Neural cell (in vitro differentiated cells): ENCODE results near the gene PLXNA3. TPM values are rescaled to one million over a fixed set of nuclear protein-coding genes. Genes with fewer than 3 reads are reported as not detected.

Experiments used
- H2AFZ ChIP-seq: fragments of 200-600, 300-800 bp; sonication (generic), shearing (Covaris generic); 2 replicates; pipeline ENCODE4 v1.6.0; 2014; ENCODE audit warnings: low read depth, mild to moderate bottlenecking, antibody characterized with exemption, low read length, moderate library complexity
- H3F3A ChIP-seq: fragments of 200-600 bp; shearing (Covaris generic); 2 replicates; pipeline ENCODE4 v1.6.1; 2016; ENCODE audit warnings: mild to moderate bottlenecking, moderate library complexity, mixed read lengths, antibody characterized with exemption, low read length; ENCODE audit not compliant: insufficient read depth, poor library complexity, severe bottlenecking
- H3K27ac ChIP-seq: fragments of 200-600, 300-800 bp; sonication (generic), shearing (Covaris generic); 2 replicates; pipeline ENCODE4 v1.5.1; 2014; ENCODE audit warnings: mild to moderate bottlenecking, low read length, moderate library complexity
- H3K27me3 ChIP-seq: fragments of 300-800, 200-600 bp; sonication (generic), shearing (Covaris generic); 2 replicates; pipeline ENCODE4 v1.6.0; 2014; ENCODE audit warnings: mild to moderate bottlenecking, low read depth, low read length, moderate library complexity; ENCODE audit not compliant: insufficient read depth
- H3K36me3 ChIP-seq: fragments of 300-800, 200-600 bp; sonication (generic), shearing (Covaris generic); 2 replicates; pipeline ENCODE4 v1.5.1; 2014; ENCODE audit warnings: mild to moderate bottlenecking, antibody characterized with exemption, low read length, moderate library complexity; ENCODE audit not compliant: insufficient read depth
- H3K4me2 ChIP-seq: fragments of 300-800, 200-600 bp; sonication (generic), shearing (Covaris generic); 2 replicates; pipeline ENCODE4 v1.6.0; 2014; ENCODE audit warnings: mild to moderate bottlenecking, low read length
- H3K4me3 ChIP-seq: fragments of 300-800, 200-600 bp; sonication (generic), shearing (Covaris generic); 2 replicates; pipeline ENCODE4 v1.5.1; 2014; ENCODE audit warnings: mild to moderate bottlenecking, low read length, moderate library complexity
- H3K79me2 ChIP-seq: fragments of 200-600 bp; shearing (Covaris generic); replicated peaks from 2 replicates; pipeline ENCODE4 v1.6.0; 2014; ENCODE audit warnings: mild to moderate bottlenecking, low read length, moderate library complexity; ENCODE audit not compliant: insufficient read depth
- H3K9ac ChIP-seq: fragments of 300-800, 200-600 bp; sonication (generic), shearing (Covaris generic); 2 replicates; pipeline ENCODE4 v1.6.1; 2016; ENCODE audit warnings: mild to moderate bottlenecking, low read length, mixed read lengths
- H3K9me2 ChIP-seq: fragments of 200-600 bp; shearing (Covaris generic); 2 replicates; pipeline ENCODE4 v1.6.1; 2016; ENCODE audit warnings: mild to moderate bottlenecking, low read length, mixed read lengths; ENCODE audit not compliant: insufficient read depth
- H3K9me3 ChIP-seq: fragments of 200-600, 300-800 bp; sonication (generic), shearing (Covaris generic); 2 replicates; pipeline ENCODE4 v1.6.1; 2016; ENCODE audit warnings: mild to moderate bottlenecking, mixed run types, low read length, moderate library complexity, mixed read lengths
- H4K20me1 ChIP-seq: fragments of 200-600 bp; shearing (Covaris generic); 2 replicates; pipeline ENCODE4 v1.6.1; 2016; ENCODE audit warnings: mild to moderate bottlenecking, mixed run types; ENCODE audit not compliant: insufficient read depth
- EP300 ChIP-seq: fragments of 450-650 bp; conservative IDR thresholded peaks from 2 replicates; pipeline ENCODE4 v1.6.1; 2014; ENCODE audit warnings: antibody characterized with exemption, mild to moderate bottlenecking, moderate library complexity; ENCODE audit not compliant: poor library complexity, severe bottlenecking
- EZH2 ChIP-seq: fragments of 200-600, 300-800 bp; shearing (Covaris generic), sonication (generic); IDR thresholded peaks from 2 replicates; pipeline ENCODE4 v1.6.1; 2014; ENCODE audit warnings: antibody characterized with exemption, low read length, borderline replicate concordance, mild to moderate bottlenecking; ENCODE audit not compliant: insufficient read depth, poor library complexity, severe bottlenecking
- MXI1 ChIP-seq: fragments of 450-650 bp; conservative IDR thresholded peaks from 2 replicates; pipeline ENCODE4 v1.6.1; 2014; ENCODE audit warnings: antibody characterized with exemption, mild to moderate bottlenecking; ENCODE audit not compliant: poor library complexity, severe bottlenecking
- POLR2AphosphoS5 ChIP-seq: IDR thresholded peaks from 2 replicates; pipeline ENCODE4 v1.6.1; 2012
- RAD21 ChIP-seq: fragments of 450-650 bp; conservative IDR thresholded peaks from 2 replicates; pipeline ENCODE4 v1.6.1; 2014; ENCODE audit warnings: antibody characterized with exemption, mild to moderate bottlenecking, moderate library complexity
- SMC3 ChIP-seq: fragments of 450-650 bp; conservative IDR thresholded peaks from 2 replicates; pipeline ENCODE4 v1.6.1; 2014; ENCODE audit warnings: antibody characterized with exemption, mild to moderate bottlenecking, moderate library complexity; ENCODE audit not compliant: poor library complexity
- TAF1 ChIP-seq: IDR thresholded peaks from 2 replicates; pipeline ENCODE4 v1.6.1; 2012; ENCODE audit warnings: low read depth
- polyA plus RNA-seq: library from polyadenylated mRNA; depleted of rRNA; stranded (reverse); fragments of >200 nt; gene quantifications from 2 replicates; pipeline ENCODE4 v1.2.3, GENCODE V29; 2014
- TF ChIP-seq, protein P1 (sequence below): IDR thresholded peaks from 2 replicates; pipeline ENCODE4 v1.6.1; 2012; ENCODE audit warnings: borderline replicate concordance
- TF ChIP-seq, protein P2 (sequence below): fragments of 450-650 bp; IDR thresholded peaks from 2 replicates; pipeline ENCODE4 v1.5.1; 2014; ENCODE audit warnings: antibody characterized with exemption, mild to moderate bottlenecking, moderate library complexity; ENCODE audit not compliant: poor library complexity, severe bottlenecking

The PLXNA3 gene
- polyA plus RNA-seq, 1 donor from 2014 or later, result 17.2 TPM

DNA sequence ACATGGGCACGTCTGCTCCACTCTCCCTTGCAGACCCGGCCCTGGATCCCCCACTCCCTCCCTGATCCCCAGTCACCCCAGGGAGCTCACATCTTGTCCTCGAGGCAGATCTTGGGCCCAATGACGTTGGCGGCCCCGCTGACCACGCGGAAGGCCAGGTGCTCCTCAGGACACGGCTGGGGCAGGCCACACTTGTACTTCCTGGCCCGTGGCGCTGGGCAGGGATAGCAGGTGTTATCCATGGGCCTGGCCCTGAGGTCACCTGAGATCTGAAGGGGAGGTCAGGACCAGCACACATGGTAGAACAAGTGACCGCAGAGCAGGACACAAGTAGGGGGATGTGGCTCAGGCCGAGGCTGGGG, 50.3 kb downstream of the PLXNA3 start:
- no peak overlapping the region for H3K4me3 ChIP-seq
- no peaks in the 10 kb centered on the region for H3K9me2 ChIP-seq
- no peak overlapping the region for H3K27ac ChIP-seq
- TF ChIP-seq, protein P1, sequence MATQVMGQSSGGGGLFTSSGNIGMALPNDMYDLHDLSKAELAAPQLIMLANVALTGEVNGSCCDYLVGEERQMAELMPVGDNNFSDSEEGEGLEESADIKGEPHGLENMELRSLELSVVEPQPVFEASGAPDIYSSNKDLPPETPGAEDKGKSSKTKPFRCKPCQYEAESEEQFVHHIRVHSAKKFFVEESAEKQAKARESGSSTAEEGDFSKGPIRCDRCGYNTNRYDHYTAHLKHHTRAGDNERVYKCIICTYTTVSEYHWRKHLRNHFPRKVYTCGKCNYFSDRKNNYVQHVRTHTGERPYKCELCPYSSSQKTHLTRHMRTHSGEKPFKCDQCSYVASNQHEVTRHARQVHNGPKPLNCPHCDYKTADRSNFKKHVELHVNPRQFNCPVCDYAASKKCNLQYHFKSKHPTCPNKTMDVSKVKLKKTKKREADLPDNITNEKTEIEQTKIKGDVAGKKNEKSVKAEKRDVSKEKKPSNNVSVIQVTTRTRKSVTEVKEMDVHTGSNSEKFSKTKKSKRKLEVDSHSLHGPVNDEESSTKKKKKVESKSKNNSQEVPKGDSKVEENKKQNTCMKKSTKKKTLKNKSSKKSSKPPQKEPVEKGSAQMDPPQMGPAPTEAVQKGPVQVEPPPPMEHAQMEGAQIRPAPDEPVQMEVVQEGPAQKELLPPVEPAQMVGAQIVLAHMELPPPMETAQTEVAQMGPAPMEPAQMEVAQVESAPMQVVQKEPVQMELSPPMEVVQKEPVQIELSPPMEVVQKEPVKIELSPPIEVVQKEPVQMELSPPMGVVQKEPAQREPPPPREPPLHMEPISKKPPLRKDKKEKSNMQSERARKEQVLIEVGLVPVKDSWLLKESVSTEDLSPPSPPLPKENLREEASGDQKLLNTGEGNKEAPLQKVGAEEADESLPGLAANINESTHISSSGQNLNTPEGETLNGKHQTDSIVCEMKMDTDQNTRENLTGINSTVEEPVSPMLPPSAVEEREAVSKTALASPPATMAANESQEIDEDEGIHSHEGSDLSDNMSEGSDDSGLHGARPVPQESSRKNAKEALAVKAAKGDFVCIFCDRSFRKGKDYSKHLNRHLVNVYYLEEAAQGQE, result no peak
- TF ChIP-seq EZH2 (no peak), TAF1 (no peak), SMC3 (no peak), RAD21 (no peak)
- TF ChIP-seq, protein P2, sequence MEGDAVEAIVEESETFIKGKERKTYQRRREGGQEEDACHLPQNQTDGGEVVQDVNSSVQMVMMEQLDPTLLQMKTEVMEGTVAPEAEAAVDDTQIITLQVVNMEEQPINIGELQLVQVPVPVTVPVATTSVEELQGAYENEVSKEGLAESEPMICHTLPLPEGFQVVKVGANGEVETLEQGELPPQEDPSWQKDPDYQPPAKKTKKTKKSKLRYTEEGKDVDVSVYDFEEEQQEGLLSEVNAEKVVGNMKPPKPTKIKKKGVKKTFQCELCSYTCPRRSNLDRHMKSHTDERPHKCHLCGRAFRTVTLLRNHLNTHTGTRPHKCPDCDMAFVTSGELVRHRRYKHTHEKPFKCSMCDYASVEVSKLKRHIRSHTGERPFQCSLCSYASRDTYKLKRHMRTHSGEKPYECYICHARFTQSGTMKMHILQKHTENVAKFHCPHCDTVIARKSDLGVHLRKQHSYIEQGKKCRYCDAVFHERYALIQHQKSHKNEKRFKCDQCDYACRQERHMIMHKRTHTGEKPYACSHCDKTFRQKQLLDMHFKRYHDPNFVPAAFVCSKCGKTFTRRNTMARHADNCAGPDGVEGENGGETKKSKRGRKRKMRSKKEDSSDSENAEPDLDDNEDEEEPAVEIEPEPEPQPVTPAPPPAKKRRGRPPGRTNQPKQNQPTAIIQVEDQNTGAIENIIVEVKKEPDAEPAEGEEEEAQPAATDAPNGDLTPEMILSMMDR, result no peak
- no peak overlapping the region for H3K9ac ChIP-seq
- H3K79me2 ChIP-seq, result no peaks in the 10 kb centered on the region
- no peaks in the 10 kb centered on the region for H4K20me1 ChIP-seq
- H3F3A ChIP-seq, result no peaks in the 10 kb centered on the region
- H3K27me3 ChIP-seq, result no peaks in the 10 kb centered on the region
- H3K4me2 ChIP-seq, result no peak overlapping the region
- no peak overlapping the region for H2AFZ ChIP-seq
- H3K9me3 ChIP-seq, result no peaks in the 10 kb centered on the region
- no peaks in the 10 kb centered on the region for H3K36me3 ChIP-seq

DNA sequence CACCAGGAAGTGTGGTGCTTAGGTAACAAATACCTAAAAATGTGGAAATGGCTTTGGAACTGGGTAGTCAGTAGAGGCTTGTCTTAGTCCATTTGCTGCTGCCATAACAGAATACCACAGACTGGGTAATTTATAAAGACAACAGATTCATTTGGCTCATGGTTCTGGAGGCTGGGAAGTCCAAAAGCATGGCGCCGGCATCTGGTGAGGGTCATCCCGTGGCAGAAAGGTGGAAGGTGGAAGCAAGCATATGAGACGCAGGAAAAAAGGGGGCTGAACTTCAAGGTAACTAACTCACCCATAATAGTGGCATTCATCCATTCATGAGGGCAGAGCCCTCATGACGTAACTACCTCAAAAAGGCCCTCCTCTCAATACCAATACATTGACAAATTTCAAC, 51.4 kb downstream of the PLXNA3 start:
- H3K9ac ChIP-seq, result no peak overlapping the region
- H3F3A ChIP-seq, result no peaks in the 10 kb centered on the region
- TF ChIP-seq EZH2, result no peak
- no peak for TF ChIP-seq MXI1
- TF ChIP-seq, protein P1, result no peak
- TF ChIP-seq EP300, result no peak
- TF ChIP-seq SMC3, result no peak
- no peak for TF ChIP-seq RAD21
- TF ChIP-seq, protein P2, result no peak
- no peak for TF ChIP-seq TAF1
- no peak for TF ChIP-seq POLR2AphosphoS5
- H2AFZ ChIP-seq, result no peak overlapping the region
- no peaks in the 10 kb centered on the region for H3K27me3 ChIP-seq
- no peak overlapping the region for H3K4me3 ChIP-seq
- H4K20me1 ChIP-seq, result no peaks in the 10 kb centered on the region
- H3K79me2 ChIP-seq, result no peaks in the 10 kb centered on the region
- no peaks in the 10 kb centered on the region for H3K9me2 ChIP-seq
- no peaks in the 10 kb centered on the region for H3K9me3 ChIP-seq
- H3K36me3 ChIP-seq, result no peaks in the 10 kb centered on the region
- no peak overlapping the region for H3K4me2 ChIP-seq
- no peak overlapping the region for H3K27ac ChIP-seq
